HFFc6 (cell line): ENCODE results near the gene IREB2. TPM values are rescaled to one million over a fixed set of nuclear protein-coding genes. Genes with fewer than 3 reads are reported as not detected.

Experiments
- DNase-seq: peaks from one replicate; pipeline ENCODE4 v3.0.0-alpha.2; 2018
- H3K27ac Mint-ChIP-seq: 2 replicates; pipeline ENCODE4 v1.8.0; 2020; ENCODE audit warnings: mild to moderate bottlenecking, mixed read lengths
- H3K27me3 Mint-ChIP-seq: 2 replicates; pipeline ENCODE4 v1.8.0; 2021; ENCODE audit warnings: mild to moderate bottlenecking, moderate library complexity, mixed read lengths; ENCODE audit not compliant: insufficient read depth
- H3K36me3 Mint-ChIP-seq: 2 replicates; pipeline ENCODE4 v1.8.0; 2021; ENCODE audit warnings: low read depth, mixed read lengths
- H3K4me1 Mint-ChIP-seq: 2 replicates; pipeline ENCODE4 v1.8.0; 2020; ENCODE audit warnings: low read depth, mixed read lengths
- H3K4me3 Mint-ChIP-seq: 2 replicates; pipeline ENCODE4 v1.8.0; 2020; ENCODE audit warnings: mild to moderate bottlenecking, moderate library complexity, mixed read lengths
- H3K9me3 Mint-ChIP-seq: 2 replicates; pipeline ENCODE4 v1.8.0; 2020; ENCODE audit warnings: mild to moderate bottlenecking, mixed read lengths
- CTCF ChIP-seq: fragments of 200-600 bp; sonication (generic); IDR thresholded peaks from 2 replicates; pipeline ENCODE4 v1.5.0; 2021; ENCODE audit warnings: antibody characterized with exemption, mild to moderate bottlenecking
- total RNA-seq, 6 experiments: library from RNA; stranded (reverse); fragmentation: NEBNext Ultra II Directional; extraction: Animal tissue kit (Norgen Biotek cat#: 25700); gene quantifications; 2 replicates in 1 of 6; 3 replicates in 5 of 6; pipeline ENCODE4 v1.2.3, GENCODE V29; 2021

The IREB2 gene
- total RNA-seq, 6 experiments from 2014 or later: 35.8 to 42.5 (median 38.5) TPM

- H3K9me3 Mint-ChIP-seq: no peaks in the 10 kb centered on the region
- DNase-seq: peak; percentile 86
- peaks cover 28% of the 10 kb centered on the region for H3K4me1 Mint-ChIP-seq
- no peaks in the 10 kb centered on the region for H3K36me3 Mint-ChIP-seq
- no peak for TF ChIP-seq CTCF
- H3K27me3 Mint-ChIP-seq: peaks cover 42% of the 10 kb centered on the region
- H3K27ac Mint-ChIP-seq: peak overlapping the region; percentile 52
- peak overlapping the region; percentile 36; the same call in 1 of the 2 replicates for H3K4me3 Mint-ChIP-seq
These were observed 47.2 kb upstream of the IREB2 start for GRCh38 chr15:78390826-78391225.

- H3K9me3 Mint-ChIP-seq: no peaks in the 10 kb centered on the region
- no peak for DNase-seq
- H3K27ac Mint-ChIP-seq: no peak overlapping the region
- H3K36me3 Mint-ChIP-seq: no peaks in the 10 kb centered on the region
- no peak overlapping the region for H3K4me3 Mint-ChIP-seq
- peaks cover 35% of the 10 kb centered on the region for H3K27me3 Mint-ChIP-seq
- TF ChIP-seq CTCF: no peak
- H3K4me1 Mint-ChIP-seq: peaks cover 30% of the 10 kb centered on the region
These were observed 46.2 kb upstream of the IREB2 start for GRCh38 chr15:78391781-78392180.

GRCh38 chr15:78392430-78392829 is 45.6 kb upstream of the IREB2 start:
- Mint-ChIP-seq H3K4me3 (no peak overlapping the region), H3K4me1 (peaks cover 35% of the 10 kb centered on the region)

GRCh38 chr15:78393137-78393536 is 44.9 kb upstream of the IREB2 start:
- H3K27me3 Mint-ChIP-seq: peaks cover 33% of the 10 kb centered on the region
- DNase-seq: no peak
- H3K4me3 Mint-ChIP-seq: no peak overlapping the region
- H3K27ac Mint-ChIP-seq: no peak overlapping the region
- H3K36me3 Mint-ChIP-seq: no peaks in the 10 kb centered on the region
- no peak for TF ChIP-seq CTCF
- H3K4me1 Mint-ChIP-seq: peaks cover 35% of the 10 kb centered on the region
- no peaks in the 10 kb centered on the region for H3K9me3 Mint-ChIP-seq

More at GRCh38 chr15:78392430-78392829, 45.6 kb upstream of the IREB2 start:
- peaks cover 32% of the 10 kb centered on the region for H3K27me3 Mint-ChIP-seq
- DNase-seq: no peak
- TF ChIP-seq CTCF: no peak
- H3K36me3 Mint-ChIP-seq: no peaks in the 10 kb centered on the region
- H3K9me3 Mint-ChIP-seq: no peaks in the 10 kb centered on the region
- no peak overlapping the region for H3K27ac Mint-ChIP-seq

GRCh38 chr15:78394026-78394425 is 44.0 kb upstream of the IREB2 start:
- H3K27me3 Mint-ChIP-seq: peaks cover 37% of the 10 kb centered on the region
- no peak overlapping the region for H3K4me3 Mint-ChIP-seq
- peaks cover 33% of the 10 kb centered on the region for H3K4me1 Mint-ChIP-seq
- no peak for TF ChIP-seq CTCF
- DNase-seq: no peak
- no peaks in the 10 kb centered on the region for H3K36me3 Mint-ChIP-seq
- H3K27ac Mint-ChIP-seq: no peak overlapping the region
- H3K9me3 Mint-ChIP-seq: no peaks in the 10 kb centered on the region
